NCI-H748 (cell line): ENCODE results near the gene CABCOCO1.

Experiments
- DNase-seq: peaks from one replicate; lab custom pipeline; 2025; ENCODE audit not compliant: unreplicated experiment; lab: John Stamatoyannopoulos, UW

Gene CABCOCO1, protein sequence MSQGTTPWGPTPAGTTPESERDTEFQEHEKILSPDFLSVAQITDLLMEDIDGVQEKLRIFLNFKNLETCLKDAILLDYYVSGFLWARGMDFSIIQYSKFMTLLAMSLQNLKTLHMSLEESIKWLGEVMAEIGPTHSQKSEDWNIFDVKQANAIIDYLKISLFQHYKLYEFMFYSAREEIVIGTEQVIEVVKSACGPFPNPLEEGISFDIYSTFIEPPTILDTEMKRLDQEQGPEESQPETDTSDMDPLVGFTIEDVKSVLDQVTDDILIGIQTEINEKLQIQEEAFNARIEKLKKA

DNA sequence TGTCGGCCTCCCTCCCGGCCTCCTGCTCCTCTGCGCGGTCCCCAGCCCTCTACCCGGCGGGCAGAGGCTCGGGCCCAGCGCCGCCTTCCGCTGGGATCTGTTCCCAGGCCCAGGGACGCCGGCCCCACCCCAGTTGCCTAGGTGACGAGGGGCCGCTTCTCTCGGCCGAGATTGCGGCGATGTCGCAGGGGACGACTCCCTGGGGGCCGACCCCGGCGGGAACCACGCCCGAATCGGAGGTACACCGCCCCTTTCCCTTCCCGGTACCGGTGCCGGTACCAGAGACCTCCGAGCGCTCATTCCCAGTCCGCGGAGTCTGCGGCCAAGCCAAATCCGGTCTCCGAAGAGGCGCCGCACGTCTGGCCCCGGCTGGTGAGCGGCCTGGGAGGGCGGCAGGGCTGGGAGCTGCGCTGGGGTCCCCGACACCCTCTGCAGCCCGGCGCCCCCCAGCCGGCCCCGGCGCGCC is at the start of gene CABCOCO1:
CABCOCO1 (plus strand) TSS at position 136 of the 466 bp plus-strand sequence; CDS start at position 180, 44 bp downstream.
- peak; percentile 91 for DNase-seq

DNA sequence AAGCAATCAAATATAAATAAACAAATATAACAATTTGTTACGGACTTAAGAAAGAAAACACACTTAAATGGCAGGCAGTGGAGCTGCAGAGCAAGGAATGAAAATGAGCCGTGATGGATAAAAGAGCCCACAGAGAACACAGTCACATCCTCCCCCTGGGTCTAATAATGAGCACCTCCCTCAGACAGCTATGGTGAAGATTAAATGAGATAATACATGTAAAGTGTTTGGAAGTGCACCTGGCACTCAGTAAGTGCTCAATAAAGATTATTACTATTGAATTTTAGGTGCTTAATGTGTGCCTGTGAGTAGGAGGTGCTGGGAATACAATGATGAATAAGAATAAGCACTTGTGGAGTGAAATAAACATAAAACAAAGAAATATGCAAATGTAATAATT is 49.1 kb upstream of the CABCOCO1 start:
- DNase-seq, result no peak

DNA sequence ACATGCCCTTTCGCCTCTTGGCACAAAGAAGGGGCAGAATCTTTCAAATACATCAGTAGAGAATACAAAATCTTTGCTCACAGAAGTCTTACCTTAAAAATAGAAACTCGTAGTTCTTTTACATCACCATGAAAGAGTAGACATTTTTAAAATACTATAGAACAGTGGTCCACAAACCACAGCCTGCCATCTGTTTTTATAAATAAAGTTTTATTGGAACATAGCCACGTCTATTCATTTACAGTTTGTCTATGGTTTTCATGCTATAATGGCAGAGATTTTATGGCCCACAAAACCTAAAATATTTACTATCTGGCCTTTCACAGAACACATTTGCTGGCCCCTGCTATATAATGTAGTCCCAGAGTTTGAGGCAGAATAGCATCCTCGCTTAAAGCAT is 46.1 kb upstream of the CABCOCO1 start:
- no peak for DNase-seq

DNA sequence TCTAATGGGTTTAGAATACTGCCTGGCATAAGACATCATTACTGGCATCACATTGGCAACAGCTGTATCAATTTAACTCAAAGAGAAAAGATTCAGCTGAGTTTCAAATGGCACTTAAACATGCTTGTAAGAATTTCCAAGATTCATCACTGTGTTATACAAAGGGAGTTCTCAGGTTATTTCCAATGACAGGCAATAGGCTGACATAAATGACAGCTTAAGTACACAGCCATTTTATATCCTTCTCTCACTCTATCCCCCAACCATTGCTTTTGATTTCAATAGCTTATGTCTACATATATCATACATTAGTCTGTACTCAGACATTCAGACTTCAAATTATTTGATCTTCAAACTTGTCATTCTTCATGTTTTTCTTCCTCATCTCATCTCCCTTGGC is 45.5 kb upstream of the CABCOCO1 start:
- DNase-seq, result no peak

DNA sequence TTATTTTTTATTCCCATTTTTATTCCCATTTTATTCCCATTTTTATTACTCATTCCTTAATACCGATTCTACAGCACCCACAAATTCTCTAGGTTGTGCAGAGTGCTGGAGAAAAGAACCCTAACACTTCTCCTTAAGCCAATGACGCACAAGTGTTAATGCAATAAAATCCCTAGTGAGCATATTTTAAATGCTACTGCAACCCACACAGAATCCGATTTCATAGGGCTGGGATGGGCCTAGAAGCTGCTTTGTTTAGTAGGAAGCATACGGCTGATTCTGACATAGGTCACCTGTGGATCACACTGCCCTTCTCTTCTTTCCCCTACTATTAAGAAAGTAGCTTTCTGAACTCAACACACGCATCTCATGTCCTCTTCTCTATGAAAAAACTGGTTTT is 45.1 kb upstream of the CABCOCO1 start:
- no peak for DNase-seq

DNA sequence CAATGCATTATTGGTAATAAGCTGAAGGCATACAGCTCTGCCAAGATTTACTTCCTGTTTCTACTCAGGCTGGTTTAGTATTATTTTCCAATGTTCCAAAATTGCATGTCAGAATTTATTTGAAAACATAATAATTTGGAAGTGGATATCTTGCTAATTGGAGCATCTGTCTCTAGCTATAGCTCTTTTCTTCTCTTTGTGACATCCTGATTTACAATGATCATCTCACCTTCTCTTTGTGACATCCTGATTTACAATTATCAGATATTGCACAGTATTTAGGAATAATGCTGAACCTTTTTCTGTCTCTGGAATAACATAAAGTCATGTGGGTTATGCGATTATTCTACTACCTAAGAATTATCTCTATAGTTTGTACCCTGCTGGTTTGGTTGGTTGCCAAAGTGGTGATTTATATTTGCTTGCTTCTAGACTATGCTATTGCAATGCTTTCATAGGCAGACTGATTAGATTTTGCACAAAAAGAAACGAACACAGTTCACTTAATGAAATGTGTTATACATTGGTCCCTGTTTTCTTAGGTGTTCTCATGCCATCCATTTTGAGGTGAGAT is 44.3 kb upstream of the CABCOCO1 start:
- no peak for DNase-seq

DNA sequence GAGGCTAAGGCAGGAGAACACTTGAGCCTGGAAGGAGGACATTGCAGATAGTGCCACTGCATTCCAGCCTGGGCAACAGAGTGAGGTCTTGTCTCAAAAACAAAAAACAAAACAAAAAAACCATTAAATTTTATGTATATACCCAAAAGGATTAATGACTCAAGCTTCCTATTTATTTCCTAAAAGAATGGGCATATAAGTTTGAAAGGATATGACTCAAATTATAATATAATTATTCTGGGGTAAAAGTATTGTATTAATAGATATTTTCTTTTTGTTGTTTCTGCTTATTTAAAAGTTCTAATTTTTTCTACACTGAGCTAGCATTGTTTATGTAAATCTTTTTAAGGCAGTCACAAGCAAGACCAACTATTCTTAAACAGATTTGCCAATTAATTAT is 42.2 kb upstream of the CABCOCO1 start:
- no peak for DNase-seq

DNA sequence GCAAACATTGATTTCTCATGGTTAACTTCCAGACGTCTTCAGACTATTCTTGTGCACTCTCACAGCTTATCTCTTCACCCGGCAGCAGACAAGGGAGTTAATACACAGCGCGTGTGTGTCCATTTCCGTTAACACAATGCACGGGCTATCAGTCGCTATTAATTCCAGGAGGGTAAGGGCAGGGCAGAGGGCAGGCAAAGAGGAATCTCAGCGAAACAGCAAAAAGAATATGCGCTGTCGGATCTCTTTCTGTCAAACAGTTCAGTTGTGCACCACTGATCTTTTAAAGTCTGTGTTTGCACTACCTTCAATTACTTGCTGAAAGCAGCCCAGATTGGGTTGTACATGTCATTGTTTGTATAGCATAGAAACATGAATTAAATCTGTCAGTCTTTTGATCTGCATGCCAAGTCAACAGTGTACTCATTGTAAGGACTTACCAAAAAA is 41.1 kb upstream of the CABCOCO1 start:
- DNase-seq, result peak; percentile 95

DNA sequence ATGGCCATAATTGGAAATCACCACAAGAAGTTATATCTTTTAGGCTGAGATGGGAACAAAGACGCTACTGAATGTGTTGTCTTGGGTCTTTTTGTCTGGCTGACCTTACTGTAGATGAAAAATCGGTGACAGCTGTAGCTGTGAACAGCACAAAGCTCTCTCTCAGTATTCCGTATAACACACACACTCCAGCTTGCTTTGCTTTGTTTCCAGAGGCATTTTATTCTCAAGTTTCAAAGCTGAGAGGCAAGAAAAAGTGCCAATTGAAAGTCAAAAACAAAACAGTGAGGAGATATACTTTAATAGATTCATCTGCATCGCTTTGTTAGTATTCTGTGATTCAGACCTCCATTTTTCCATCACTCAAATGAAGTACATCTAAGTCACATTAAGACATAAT is 39.6 kb upstream of the CABCOCO1 start:
- DNase-seq, result peak; percentile 22

DNA sequence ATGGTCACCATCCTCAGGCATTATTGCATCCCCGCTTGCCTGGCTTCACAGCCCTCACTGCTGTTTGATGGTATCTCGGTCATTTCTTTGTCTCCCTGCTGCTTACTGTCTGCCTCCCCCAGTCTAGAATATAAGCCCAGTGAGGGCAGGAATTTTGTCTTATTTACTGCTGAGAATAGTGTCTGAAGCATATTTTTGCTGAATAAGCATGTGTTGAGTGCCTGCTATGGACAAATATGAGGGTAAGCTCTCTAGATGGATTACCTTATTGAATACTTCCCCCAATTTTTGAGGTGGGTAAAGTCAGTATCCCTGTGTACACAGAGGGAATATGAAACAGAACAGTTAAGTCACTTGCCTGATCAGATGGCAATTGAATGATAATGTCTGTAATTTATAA is 36.5 kb upstream of the CABCOCO1 start:
- no peak for DNase-seq

DNA sequence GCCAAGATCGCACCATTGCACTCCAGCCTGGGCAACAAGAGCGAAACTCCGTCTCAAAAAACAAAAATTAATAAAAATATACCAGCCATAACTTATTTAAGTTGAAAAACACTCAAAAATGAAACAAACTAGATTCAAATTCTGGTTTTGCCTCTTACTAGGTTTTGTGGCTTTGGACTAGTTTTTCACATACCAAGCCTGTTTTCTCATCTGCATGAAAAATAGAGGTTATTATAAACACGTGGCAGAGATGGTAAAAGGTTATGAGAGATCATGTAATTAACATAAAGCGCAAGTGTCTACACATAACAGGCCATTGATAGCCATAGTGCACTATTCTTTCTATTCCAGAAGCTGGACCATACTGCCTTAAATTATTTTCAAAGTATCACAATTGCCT is 35.5 kb upstream of the CABCOCO1 start:
- DNase-seq, result no peak

DNA sequence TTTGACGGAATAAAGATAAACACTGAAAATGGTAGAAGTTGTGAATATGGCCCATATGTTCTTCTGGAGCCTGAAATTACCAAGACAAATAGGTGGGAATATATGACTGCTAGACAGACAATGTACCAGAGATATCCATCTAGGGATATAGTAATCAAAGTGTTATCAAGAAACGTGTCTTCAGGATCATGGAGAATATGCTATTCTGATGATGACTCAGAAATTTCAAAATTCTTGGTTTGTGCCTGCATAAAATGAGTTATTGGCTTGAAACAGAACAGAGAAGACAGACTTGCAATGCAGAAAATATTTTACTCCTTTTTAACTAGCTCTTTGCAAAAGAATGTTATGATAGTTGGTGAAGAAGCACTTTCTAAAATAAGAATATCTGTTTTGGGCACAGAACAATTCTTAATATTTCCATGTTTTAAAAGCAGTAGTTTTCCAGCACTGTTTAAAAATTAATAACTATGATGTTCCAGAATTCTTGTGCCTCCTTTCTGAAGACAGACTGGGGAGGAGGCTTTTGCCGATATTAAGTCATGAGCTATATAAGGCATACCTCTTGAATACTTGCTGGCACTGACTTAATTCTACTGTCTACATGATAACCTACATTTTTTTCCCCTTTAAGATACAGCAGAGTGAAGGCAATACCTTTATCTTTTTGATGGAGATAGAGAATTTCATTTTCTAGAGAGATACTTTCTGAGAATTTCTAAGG is 34.4 kb upstream of the CABCOCO1 start:
- no peak for DNase-seq

DNA sequence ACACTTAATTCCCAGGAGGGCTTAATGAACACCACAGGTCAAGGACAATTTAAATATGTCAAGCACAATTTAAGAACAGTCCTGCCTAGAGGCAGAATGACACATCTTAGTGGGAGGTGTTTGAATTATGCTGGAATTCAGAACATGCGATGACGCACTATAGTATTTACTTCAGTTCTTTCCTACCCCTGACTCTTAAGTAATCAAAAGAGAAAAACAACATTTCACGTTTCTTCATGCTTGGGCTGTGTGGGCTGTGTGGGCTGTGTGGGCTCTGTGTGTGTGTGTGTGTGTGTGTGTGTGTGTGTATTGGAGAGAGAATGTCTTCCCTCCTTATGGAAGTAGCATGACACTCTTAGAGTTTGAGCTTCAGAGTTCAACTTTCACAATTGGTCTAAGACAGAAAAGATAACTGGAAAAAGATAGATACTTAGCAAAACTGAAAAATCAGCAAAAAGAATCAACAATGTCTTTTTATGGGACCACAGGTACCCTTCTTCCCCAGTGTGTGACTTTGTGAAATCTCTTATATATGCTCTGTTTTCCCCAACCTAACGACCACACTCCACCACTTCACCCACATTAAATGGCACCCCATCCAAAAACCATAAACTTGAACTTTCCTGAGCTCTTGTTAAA is 33.7 kb upstream of the CABCOCO1 start:
- DNase-seq, result no peak

DNA sequence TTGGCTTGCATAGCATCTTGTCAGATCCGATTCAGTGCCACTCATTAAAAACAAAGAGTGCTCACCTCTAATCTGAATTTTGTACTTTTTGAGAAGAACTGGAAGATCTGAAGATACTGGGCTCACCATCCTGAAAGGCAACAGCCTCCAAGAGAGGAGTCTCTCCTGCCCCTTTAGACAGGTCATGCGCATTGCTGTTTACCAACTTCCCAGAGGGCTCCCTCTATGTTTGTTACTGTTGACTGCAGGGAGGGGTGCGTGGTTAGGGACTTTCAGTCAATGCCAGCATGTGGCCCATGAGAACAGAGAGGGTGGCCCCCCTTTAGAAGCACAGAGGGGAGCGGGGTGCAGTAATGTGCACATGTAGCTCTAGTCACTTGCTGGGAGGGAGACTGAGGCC is 33.2 kb upstream of the CABCOCO1 start:
- DNase-seq, result no peak

DNA sequence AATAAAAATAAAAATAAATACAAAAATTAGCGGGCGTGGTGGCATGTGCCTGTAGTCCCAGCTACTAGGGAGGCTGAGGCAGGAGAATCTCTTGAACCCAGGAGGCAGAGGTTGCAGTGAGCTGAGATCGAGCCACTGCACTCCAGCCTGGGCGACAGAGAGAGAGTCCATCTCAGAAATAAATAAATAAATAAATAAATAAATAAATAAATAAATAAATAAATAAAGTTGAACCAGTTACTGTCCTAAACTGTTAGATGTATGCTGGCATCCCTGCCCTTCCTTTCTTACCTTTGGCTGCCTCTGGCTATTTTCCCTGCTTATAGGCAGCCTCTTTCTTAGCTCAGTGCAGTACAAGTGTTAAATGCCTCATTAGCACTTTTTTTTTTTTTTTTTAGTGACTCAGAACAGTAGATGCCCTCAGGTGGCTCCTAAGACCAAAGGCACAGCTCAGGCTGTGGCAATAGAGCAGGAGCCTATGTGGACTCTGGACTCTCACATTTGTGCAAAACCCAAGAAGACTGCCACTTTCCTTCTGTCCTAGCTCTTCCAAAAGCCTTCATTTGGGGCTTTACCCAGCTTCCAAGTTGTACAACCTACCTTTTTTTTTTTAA is 30.6 kb upstream of the CABCOCO1 start:
- no peak for DNase-seq

DNA sequence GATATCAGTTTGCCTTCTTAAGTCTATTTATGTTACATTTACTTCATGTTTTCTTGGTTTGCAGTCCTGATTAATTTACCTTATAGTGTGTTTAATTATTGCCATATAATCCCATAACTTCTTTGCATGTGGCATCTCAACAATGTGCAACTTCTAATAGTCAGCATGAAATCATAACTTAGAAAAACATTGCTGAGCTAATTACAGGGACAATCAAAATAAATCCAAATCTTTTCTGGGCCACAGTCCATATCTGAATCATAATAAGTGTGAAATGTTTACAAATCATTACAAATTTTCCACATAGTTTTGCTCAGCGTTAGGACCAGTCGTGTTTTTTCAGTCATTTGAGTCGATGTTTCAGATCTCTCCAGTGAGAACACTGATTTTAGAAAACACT is 29.1 kb upstream of the CABCOCO1 start:
- DNase-seq, result no peak

DNA sequence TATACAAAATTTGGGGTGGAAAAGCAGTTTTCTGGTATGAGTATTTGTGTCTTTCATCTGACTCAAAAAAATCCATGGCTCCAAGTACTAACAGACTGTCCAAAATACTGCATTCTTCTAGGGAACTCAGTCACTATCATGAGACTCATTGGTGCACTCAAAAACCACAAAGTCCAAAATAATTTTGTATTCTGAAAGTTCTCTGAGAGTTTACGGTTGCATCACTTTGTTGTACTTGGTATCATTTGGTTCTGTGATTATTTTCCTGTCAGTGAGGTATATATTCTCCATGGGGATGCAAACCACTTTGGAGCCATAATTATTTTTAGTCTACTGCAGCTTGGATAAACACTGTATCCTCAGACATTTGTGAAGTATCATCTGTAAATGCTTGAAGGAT is 28.0 kb upstream of the CABCOCO1 start:
- DNase-seq, result no peak

DNA sequence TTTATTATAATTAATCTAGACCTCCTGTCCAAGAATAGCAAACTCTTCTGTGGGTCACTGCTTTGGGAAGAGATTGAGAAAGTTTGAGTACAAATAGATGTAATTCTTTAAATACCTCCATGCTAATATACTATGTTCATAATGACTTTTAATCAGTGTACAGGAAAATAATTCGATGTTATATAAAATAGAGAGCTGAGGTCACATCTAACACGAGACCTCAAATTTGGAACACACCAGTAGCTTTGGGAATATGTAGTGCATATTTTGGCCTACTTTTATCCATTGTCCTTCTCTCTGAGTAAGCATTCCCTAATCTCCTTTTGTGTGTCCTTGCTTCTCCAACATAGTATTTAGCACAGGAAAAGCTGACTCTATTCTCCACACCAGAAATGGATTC is 27.3 kb upstream of the CABCOCO1 start:
- no peak for DNase-seq

DNA sequence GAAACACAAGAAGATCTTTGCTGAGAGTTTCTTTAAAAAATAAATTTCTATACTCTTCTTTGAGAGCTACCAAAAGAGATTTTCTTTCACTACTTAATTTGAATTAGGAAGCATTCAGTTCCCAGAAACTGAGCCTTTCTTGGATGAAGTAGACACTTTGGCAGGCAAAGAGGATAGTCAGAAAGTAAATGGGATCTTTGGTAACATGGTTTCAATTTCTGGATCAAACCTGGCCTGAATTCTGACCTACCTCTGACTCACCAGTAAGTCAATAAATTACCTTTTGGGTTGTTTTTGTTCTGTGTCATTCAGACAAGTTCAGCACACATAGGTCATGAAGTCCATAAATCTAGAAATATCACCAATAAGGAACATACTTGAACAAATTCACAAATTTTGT is 26.8 kb upstream of the CABCOCO1 start:
- no peak for DNase-seq

DNA sequence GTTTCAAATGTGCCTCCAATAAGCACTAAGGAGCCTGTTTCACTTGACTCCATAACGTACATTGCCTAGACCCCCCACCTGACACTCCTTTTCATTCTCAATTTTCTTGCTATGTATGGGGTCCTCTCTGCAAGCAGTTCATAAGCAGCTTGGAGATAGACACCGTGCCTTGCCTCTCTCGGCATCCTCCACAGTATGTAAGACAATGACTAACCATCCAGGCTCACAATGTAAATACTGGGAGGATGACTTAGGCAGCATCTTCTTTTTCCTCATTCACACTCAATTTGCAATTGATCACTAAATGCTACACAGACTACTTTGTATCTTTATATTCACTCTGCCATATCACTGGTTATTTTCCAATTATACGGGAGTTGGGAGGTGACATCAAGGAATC is 22.8 kb upstream of the CABCOCO1 start:
- no peak for DNase-seq

DNA sequence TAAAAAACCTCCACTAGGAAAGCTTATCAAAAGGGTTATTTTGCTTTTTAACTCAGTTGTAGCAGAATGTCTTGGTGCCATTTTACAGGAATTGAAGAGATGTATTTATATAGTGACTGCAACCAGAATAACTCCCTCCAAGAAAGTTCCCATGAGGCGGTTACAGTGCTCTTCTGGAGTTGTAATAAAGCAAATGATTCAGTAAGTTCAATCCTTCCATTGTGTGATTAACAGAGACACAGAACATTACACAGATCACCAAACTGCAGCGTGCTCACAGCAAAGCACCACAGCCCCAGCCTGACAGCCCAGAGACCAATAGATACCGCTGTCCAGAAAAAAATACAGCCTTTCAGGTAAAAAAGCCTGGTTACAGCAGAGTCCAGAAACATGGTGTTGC is 21.9 kb upstream of the CABCOCO1 start:
- no peak for DNase-seq
